Dendritic cell treated with granulocyte-macrophage colony-stimulating factor and Interleukin-4, amounts not matched to agents 40 ng/mL and 50 ng/mL, for 4 days (primary cell): ENCODE measurements around the gene ARHGAP26.

ENCODE experiments used
- H3K27ac Mint-ChIP-seq: one replicate; pipeline ENCODE4 v1.8.0; 2022; ENCODE audit warnings: mild to moderate bottlenecking, mixed read lengths
- H3K27me3 Mint-ChIP-seq: one replicate; pipeline ENCODE4 v1.8.0; 2022; ENCODE audit warnings: mild to moderate bottlenecking, mixed read lengths
- H3K36me3 Mint-ChIP-seq: one replicate; pipeline ENCODE4 v1.8.0; 2022; ENCODE audit warnings: low read depth, mixed read lengths
- H3K4me1 Mint-ChIP-seq: one replicate; pipeline ENCODE4 v1.8.0; 2022; ENCODE audit warnings: low read depth, mixed read lengths
- H3K4me3 Mint-ChIP-seq: one replicate; pipeline ENCODE4 v1.8.0; 2022; ENCODE audit warnings: mild to moderate bottlenecking, moderate library complexity, mixed read lengths
- H3K9me3 Mint-ChIP-seq: one replicate; pipeline ENCODE4 v1.8.0; 2022; ENCODE audit warnings: mixed read lengths
- intact Hi-C: fragments of 100-400 bp; cut with micrococcal nuclease; formaldehyde crosslinking; loops from one replicate; pipeline ENCODE4 v1.15.0; 2022

ARHGAP26 gene

DNA sequence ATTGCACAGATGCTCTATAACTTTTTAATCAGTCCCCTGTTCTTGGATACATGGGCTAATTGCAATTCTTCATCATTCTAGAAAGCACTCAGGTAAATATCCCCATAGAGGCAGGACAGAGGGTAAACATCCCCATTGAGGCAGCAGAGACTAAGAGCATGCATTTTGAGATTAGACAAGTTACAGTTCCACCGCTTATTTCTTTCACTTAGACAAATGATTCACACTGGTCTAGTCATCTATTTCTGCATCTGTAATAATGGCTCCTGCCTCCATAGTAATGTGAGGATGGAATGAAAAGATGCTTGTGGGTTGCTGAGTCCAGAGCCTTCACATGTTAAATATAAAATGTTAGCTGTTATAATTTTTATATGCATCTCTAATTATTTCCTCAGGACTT, 276.9 kb downstream of the ARHGAP26 start:
- peaks cover 38% of the 10 kb centered on the region for H3K4me1 Mint-ChIP-seq
- H3K9me3 Mint-ChIP-seq: no peaks in the 10 kb centered on the region
- no peak overlapping the region for H3K4me3 Mint-ChIP-seq
- intact Hi-C loops: no loop called here
- H3K36me3 Mint-ChIP-seq: peaks cover 63% of the 10 kb centered on the region
- H3K27ac Mint-ChIP-seq: no peak overlapping the region
- H3K27me3 Mint-ChIP-seq: no peaks in the 10 kb centered on the region

DNA sequence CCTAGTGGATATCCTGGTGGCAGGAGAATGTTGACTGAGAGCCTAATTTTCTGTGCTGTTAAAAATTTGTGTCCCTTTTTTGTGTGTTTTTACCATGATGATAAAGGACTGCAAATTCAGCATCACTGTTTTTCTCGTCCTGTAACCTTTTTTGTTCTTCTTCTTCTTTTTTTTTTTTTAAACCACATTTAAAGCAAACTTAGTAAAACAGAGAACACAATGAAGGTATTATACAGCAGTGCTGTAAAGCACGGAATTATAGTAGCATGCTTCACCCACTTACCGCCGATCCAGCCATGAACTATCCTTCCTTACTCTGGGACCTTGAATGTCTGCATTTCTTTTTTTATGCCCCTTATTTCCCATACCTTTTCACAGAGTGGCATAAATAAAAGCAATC, 280.0 kb downstream of the ARHGAP26 start:
- Mint-ChIP-seq H3K4me3 (no peak overlapping the region), H3K4me1 (peaks cover 59% of the 10 kb centered on the region), H3K27ac (peak overlapping the region; percentile 78), H3K36me3 (peaks cover 49% of the 10 kb centered on the region), H3K9me3 (no peaks in the 10 kb centered on the region), H3K27me3 (no peaks in the 10 kb centered on the region)
- intact Hi-C loops: no loop called here

DNA sequence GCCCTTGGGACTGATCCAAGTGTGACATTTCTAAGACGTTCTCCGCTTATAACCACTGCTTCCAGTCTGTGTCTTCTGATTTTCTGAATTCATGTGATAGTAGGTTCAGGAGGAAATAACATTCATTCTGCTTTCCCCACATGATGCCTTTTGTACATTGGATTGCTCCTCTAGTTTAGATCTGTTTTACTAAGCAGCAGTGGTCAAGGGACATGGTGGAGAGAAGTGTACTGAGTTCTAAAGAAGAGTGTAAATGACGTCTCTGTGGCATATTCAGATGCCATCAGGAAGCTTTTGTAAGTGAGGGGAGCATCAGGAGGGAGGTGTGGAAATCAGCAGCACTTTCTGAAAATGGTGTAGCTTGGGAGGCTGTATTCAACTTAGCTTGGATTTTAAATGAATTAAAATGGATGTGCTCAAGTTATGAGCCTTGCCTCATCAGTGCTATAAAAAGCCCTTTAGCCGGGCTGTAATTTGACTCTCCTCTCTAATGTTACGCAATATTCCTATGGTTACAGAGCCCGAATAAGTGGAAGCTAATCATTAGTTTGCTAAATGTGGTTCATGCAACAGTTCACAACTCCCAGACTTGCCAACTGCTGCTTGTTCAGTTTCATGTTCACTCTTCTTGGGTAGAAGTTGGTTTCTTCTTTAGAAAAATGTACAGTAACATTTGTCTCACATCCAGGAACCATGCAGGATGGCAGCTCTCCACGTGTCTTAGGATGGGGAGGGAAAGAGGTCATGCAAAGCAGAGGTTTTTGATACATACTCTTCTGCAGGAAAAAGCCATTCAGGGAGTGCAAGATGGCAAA, 281.3 kb downstream of the ARHGAP26 start:
- Mint-ChIP-seq H3K9me3 (no peaks in the 10 kb centered on the region), H3K36me3 (peaks cover 46% of the 10 kb centered on the region), H3K4me1 (peaks cover 68% of the 10 kb centered on the region), H3K4me3 (no peak overlapping the region), H3K27me3 (no peaks in the 10 kb centered on the region), H3K27ac (peak overlapping the region; percentile 78)
- intact Hi-C loops: no loop called here

DNA sequence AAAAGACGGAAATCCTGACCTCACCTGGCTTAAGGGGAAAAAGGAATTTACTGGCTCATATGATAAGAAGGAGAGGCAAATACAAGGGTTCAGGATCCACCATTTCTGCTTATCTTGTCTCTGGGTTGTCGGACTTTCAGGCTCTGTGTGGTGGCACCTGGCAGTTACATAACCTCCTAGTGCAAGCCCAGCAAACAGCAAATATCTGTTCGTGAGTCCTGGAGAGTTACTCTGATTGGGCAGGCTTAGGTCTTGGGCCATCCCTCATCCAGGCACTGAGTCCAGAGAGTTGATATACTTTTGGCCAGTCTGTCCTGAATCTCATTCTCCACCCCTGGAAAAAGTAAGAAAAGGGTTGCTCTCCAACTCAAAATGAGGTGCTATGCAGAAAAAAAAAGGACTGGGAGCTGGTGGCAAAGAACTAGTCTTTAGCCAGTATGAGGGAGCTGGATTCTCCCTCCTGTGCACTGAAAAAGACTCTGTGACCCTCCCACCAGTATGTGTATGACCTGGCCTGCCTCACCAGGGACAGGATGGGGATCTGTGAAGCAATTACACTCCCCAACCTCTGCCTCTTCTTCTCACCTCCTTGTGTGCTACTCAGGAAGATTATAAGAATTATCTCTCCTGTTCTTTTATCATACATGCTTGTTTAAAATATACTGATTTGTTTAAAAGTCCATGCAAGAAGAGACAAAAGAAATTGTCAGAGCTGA, 282.9 kb downstream of the ARHGAP26 start:
- Mint-ChIP-seq H3K27me3 (no peaks in the 10 kb centered on the region), H3K27ac (peak overlapping the region; percentile 78), H3K9me3 (no peaks in the 10 kb centered on the region), H3K4me3 (no peak overlapping the region), H3K36me3 (peaks cover 63% of the 10 kb centered on the region), H3K4me1 (peaks cover 84% of the 10 kb centered on the region)
- intact Hi-C loops: no loop called here

DNA sequence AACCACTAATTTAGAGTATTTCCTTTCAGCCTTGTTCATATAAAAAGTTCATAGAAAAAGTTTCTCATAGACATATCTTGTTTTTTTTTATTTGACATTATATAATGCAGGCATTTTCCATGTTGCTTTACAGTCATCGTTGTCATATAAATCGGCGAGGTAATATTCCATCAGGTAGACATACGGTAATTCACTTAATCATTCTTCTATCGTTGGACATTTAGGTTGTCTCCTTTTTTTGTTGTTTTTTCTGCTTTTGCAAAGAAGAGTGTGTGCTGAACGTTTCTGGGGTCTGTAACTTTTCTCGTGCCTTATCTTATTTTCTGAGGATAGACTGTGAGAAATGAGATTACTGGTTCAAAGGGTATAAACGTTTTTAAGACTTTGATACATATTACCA, 283.6 kb downstream of the ARHGAP26 start:
- Mint-ChIP-seq H3K4me1 (peaks cover 90% of the 10 kb centered on the region), H3K27ac (no peak overlapping the region)
- intact Hi-C loops: no loop called here

DNA sequence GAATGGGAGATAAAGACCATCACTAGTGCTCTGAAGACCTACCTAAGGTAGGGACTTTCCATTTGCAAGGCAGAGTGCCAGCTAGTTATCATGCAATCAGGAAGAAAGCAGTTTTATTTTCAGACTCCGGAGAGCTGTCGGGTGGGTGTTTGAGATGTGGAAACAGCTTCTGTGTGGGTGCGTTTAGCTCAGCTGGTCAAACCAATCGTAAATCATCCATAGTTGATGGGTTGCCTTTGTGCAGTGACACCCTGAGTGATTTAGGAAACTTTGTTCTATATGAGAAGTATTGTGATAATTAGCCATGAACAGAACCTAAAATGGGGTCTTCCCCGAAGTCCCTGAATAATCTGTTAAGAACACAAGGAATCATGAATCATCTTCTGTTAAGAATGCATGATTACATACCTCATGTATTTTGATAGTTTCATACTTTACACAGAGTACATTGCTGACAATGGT, 284.3 kb downstream of the ARHGAP26 start:
- Mint-ChIP-seq H3K27me3 (no peaks in the 10 kb centered on the region), H3K9me3 (no peaks in the 10 kb centered on the region), H3K4me3 (no peak overlapping the region), H3K27ac (peak overlapping the region; percentile 69), H3K36me3 (peaks cover 68% of the 10 kb centered on the region), H3K4me1 (peaks cover 93% of the 10 kb centered on the region)
- intact Hi-C loops: no loop called here

More for the DNA sequence above, 283.6 kb downstream of the ARHGAP26 start:
- Mint-ChIP-seq H3K36me3 (peaks cover 68% of the 10 kb centered on the region), H3K4me3 (no peak overlapping the region), H3K9me3 (no peaks in the 10 kb centered on the region), H3K27me3 (no peaks in the 10 kb centered on the region)

DNA sequence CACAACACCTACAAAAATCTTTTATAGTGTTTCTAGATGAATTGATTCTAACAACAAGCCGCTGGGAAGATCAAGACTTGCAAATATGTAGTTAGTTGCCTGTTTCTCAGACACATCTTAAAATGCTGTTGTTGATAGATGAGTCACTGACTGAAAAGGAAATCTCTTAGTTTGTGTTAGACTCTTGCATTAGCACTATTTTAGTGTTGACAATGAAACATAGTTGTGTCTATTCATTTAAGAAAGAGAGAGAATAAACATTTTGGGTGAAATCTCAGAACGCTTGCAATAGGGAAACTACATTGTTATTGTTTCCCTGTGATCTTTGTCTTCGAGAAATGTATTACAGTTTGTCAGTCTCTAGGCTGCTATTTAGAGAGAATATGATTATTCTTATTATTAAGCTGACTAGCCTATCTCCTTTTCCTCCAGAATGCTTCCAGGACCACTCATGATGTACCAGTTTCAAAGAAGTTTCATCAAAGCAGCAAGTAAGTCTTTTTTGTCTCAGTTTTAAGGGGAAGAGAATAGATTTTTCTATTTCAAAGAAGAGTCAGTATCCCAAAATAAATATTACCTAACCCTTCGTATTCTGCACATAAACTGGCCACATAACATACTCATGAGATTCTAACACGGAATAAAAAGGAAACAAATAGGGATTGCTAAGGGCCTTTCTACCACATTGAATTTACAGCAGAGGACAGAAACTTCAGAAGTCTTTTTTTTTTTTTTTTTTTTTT, 285.6 kb downstream of the ARHGAP26 start:
- Mint-ChIP-seq H3K4me3 (no peak overlapping the region), H3K27me3 (no peaks in the 10 kb centered on the region), H3K27ac (no peak overlapping the region), H3K4me1 (peaks cover 89% of the 10 kb centered on the region), H3K36me3 (peaks cover 60% of the 10 kb centered on the region), H3K9me3 (no peaks in the 10 kb centered on the region)
- intact Hi-C loops: no loop called here

DNA sequence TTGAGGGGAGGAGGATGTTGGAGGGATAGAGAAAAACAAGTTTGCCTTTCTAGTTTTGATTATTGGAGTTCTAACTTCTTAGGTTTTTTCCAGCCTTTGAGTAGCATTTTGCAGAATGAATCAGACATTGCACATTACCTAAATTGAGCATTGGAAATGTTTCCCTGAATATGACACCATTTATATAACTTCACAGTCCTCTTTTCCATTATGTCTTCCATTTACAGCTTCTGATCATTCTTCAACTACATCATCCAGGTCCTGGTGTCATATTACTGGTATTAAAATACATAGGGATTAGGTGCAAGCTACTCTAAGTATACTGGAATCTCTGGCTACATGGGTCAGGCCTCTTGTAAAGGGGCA, 286.1 kb downstream of the ARHGAP26 start:
- no peaks in the 10 kb centered on the region for H3K9me3 Mint-ChIP-seq

DNA sequence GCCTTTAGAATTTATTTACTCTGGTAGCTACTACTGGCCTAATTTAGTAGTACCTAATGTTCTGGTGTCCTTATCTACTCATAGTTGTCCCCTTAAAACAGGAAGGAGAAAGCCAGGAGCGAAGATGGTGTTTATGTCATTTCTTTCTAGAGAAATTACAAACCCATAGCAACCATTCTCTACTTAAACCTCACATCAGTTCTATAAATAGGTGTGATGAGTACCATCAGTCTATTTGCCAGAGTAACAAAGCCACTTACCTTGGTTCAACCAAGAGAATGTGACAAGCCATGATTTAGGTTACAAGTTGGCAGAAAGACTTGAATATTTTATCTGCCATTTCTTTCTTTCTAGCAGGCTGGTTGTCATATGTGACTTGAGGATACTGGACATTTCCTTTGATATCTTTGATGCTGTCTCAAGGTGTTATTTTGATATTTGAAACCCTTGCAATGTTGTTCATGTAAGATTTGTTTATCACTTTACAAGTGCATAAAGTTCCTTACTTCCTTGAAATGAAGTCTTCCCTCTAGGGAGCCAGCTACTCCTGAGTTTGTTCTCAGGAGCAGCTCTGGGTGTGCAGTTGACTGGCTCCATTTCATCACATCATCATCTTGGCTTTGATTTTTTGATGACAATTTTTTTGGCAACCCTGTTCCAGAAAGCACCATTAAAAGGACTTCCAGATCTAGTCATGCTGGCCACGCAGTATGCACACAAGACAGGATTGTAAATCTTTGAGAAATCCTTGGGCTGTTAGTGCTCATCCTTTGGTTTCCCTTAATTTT, 286.8 kb downstream of the ARHGAP26 start:
- intact Hi-C loops: no loop called here
- Mint-ChIP-seq H3K36me3 (peaks cover 72% of the 10 kb centered on the region), H3K9me3 (no peaks in the 10 kb centered on the region), H3K4me1 (peaks cover 90% of the 10 kb centered on the region), H3K27ac (peak overlapping the region; percentile 69), H3K27me3 (no peaks in the 10 kb centered on the region), H3K4me3 (no peak overlapping the region)

More for the DNA sequence above, 286.1 kb downstream of the ARHGAP26 start:
- intact Hi-C loops: no loop called here
- Mint-ChIP-seq H3K4me1 (peaks cover 90% of the 10 kb centered on the region), H3K4me3 (no peak overlapping the region), H3K36me3 (peaks cover 65% of the 10 kb centered on the region), H3K27ac (peak overlapping the region; percentile 69), H3K27me3 (no peaks in the 10 kb centered on the region)

DNA sequence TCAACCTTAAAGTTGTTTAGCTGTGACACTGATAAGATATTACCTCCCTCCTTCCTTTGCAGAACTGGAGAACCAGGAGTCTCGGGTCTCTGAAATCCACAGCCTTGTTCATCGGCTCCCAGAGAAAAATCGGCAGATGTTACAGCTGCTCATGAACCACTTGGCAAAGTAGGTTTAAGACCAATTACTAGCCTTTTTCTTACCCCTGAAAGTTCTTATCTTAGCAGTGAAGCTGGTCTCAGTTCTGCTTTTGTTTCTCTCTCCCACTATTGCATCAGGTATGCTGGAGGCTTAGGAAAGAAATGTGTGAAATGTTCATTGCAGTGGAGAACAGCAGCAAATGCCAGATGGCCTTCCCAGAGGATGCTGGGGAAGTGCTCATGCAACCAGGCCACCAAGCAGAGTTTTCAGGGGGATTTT, 287.4 kb downstream of the ARHGAP26 start:
- no peaks in the 10 kb centered on the region for H3K27me3 Mint-ChIP-seq
- H3K4me1 Mint-ChIP-seq: peaks cover 92% of the 10 kb centered on the region
- peak overlapping the region; percentile 69 for H3K27ac Mint-ChIP-seq
- H3K36me3 Mint-ChIP-seq: peaks cover 76% of the 10 kb centered on the region
- no peak overlapping the region for H3K4me3 Mint-ChIP-seq
- no peaks in the 10 kb centered on the region for H3K9me3 Mint-ChIP-seq
- intact Hi-C loops: no loop called here

DNA sequence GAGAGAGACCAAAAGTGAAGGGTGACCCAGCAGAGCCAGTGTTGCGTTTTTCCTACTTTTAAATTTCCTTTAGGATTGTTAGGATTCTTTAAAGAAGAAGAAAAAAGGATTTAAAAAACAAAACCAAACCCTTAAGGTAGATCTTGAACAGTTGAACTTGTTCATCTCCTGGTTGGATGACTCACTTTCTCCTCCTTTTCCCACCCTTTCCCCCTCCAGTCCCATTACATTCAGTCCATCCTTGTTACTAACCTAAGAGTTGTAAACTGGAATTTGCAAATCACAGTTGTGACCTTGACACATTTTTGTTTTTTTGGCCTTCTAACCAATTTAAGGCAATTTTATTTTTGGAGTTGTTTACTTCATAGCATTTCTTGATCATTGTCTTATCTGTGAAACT, 289.2 kb downstream of the ARHGAP26 start:
- H3K4me1 Mint-ChIP-seq: peaks cover 92% of the 10 kb centered on the region
- no peaks in the 10 kb centered on the region for H3K27me3 Mint-ChIP-seq
- H3K36me3 Mint-ChIP-seq: peaks cover 81% of the 10 kb centered on the region
- intact Hi-C loops: no loop called here
- H3K9me3 Mint-ChIP-seq: no peaks in the 10 kb centered on the region
- peak overlapping the region; percentile 71 for H3K27ac Mint-ChIP-seq
- H3K4me3 Mint-ChIP-seq: no peak overlapping the region

DNA sequence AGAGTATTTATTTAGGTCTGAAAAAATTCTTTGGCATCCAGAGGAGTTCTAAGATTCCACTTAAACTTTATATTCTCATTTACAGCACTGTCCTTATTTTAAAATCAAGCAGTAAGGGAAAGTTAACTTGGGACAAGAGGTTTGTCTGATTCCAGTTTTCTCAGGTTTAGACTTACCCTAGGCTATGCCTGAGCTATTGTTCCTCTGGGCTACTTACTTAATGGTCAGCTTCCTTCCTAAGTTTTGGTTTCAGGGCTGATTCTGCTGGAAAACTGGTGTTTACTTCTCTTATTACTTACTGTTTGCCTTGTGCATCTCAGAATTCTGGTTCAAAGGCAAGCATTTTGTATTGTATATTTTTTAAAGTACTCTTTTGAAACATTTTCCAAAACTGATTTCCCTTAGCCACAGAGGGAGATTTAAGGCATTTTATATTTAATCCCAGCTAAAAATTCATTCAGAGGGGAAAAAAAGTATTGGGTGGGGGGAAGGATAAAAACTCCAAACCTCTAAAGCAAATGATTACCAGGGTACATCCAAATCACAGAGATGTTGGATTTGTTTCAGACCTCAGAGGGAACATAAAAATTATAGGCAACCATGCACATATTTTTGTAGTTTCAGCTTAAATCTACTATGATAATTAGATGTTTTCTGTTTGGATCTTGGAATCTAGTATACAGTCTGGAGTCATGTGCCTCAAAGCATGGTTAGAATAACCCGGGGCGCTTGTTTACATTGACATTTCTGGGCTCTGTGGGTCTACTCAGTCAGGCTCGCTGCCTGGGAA, 290.0 kb downstream of the ARHGAP26 start:
- no peaks in the 10 kb centered on the region for H3K27me3 Mint-ChIP-seq
- intact Hi-C loops: loop anchor here (5.0 kb wide), 1 partner anchor 342 kb away; the partner anchor contains the start of gene NR3C1
- peaks cover 73% of the 10 kb centered on the region for H3K36me3 Mint-ChIP-seq
- H3K27ac Mint-ChIP-seq: peak overlapping the region; percentile 71
- no peak overlapping the region for H3K4me3 Mint-ChIP-seq
- H3K4me1 Mint-ChIP-seq: peaks cover 92% of the 10 kb centered on the region
- no peaks in the 10 kb centered on the region for H3K9me3 Mint-ChIP-seq
